Mesothelial cell of epicardium (in vitro differentiated cells): ENCODE data around the gene ATG101. TPM values are rescaled to one million over a fixed set of nuclear protein-coding genes. Genes with fewer than 3 reads are reported as not detected.

Source experiments
- DNase-seq, 2 experiments: peaks; one replicate each; pipeline ENCODE4 v3.0.0; 2021; ENCODE audit warnings: low spot score in 2 of 2; ENCODE audit not compliant: unreplicated experiment in 2 of 2
- H3K27ac Mint-ChIP-seq: 2 replicates; pipeline ENCODE4 v1.8.0; 2021; ENCODE audit warnings: mixed read lengths
- H3K27me3 Mint-ChIP-seq: 2 replicates; pipeline ENCODE4 v1.8.0; 2021; ENCODE audit warnings: low read depth, mixed read lengths
- H3K36me3 Mint-ChIP-seq: 2 replicates; pipeline ENCODE4 v1.8.0; 2021; ENCODE audit warnings: mixed read lengths
- H3K4me1 Mint-ChIP-seq: 2 replicates; pipeline ENCODE4 v1.8.0; 2021; ENCODE audit warnings: mixed read lengths
- H3K4me3 Mint-ChIP-seq: 2 replicates; pipeline ENCODE4 v1.8.0; 2021; ENCODE audit warnings: mild to moderate bottlenecking, moderate library complexity, mixed read lengths
- H3K9me3 Mint-ChIP-seq: 2 replicates; pipeline ENCODE4 v1.8.0; 2021; ENCODE audit warnings: mixed read lengths
- total RNA-seq: library from RNA; stranded (reverse); gene quantifications from 3 replicates; pipeline ENCODE4 v1.2.1, GENCODE V29; 2021
- TF ChIP-seq, protein P1 (sequence below): fragments of 200-600 bp; sonication (generic); IDR thresholded peaks from one replicate; pipeline ENCODE4 v1.5.0; 2021; ENCODE audit warnings: antibody characterized with exemption; ENCODE audit not compliant: unreplicated experiment

Gene ATG101
- total RNA-seq, 1 donor from 2014 or later: 32.8 TPM

DNA sequence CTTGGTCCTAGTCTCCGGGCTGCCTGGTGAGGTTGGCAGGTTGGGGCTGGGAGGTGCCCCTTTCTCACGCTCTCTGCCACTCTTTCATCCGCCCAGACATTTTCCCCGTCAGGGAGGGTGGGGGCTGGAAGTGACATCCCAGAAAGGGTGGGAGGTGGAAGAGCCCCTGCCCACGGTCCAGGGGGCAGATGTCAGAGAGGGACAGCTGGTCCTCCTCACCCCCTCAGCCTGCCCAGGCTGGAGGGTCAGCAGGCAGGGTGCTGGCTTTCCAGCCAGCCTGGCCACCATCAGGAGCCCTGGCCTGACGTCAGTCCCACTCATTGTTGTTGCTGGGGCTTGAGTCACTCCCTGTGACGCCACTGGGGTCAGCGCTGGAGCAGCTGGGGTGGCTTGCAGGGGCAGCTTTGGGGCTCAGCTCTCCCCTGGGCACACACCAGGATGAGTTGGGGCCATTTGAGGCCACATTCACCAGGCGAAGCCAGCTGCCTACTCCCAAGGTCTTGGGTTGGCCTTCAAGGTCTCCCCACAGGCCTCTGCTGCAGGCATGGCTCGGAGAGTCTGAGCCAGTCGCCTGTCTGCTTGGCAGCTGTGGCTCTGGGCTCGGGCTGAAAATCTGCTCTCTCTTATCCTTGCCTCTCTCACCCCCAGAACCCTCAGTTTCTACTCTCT, 5.7 kb upstream of the ATG101 start:
- TF ChIP-seq, protein P1, sequence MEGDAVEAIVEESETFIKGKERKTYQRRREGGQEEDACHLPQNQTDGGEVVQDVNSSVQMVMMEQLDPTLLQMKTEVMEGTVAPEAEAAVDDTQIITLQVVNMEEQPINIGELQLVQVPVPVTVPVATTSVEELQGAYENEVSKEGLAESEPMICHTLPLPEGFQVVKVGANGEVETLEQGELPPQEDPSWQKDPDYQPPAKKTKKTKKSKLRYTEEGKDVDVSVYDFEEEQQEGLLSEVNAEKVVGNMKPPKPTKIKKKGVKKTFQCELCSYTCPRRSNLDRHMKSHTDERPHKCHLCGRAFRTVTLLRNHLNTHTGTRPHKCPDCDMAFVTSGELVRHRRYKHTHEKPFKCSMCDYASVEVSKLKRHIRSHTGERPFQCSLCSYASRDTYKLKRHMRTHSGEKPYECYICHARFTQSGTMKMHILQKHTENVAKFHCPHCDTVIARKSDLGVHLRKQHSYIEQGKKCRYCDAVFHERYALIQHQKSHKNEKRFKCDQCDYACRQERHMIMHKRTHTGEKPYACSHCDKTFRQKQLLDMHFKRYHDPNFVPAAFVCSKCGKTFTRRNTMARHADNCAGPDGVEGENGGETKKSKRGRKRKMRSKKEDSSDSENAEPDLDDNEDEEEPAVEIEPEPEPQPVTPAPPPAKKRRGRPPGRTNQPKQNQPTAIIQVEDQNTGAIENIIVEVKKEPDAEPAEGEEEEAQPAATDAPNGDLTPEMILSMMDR: no peak
- H3K27ac Mint-ChIP-seq: peak overlapping the region; percentile 14
- H3K4me1 Mint-ChIP-seq: no peaks in the 10 kb centered on the region

DNA sequence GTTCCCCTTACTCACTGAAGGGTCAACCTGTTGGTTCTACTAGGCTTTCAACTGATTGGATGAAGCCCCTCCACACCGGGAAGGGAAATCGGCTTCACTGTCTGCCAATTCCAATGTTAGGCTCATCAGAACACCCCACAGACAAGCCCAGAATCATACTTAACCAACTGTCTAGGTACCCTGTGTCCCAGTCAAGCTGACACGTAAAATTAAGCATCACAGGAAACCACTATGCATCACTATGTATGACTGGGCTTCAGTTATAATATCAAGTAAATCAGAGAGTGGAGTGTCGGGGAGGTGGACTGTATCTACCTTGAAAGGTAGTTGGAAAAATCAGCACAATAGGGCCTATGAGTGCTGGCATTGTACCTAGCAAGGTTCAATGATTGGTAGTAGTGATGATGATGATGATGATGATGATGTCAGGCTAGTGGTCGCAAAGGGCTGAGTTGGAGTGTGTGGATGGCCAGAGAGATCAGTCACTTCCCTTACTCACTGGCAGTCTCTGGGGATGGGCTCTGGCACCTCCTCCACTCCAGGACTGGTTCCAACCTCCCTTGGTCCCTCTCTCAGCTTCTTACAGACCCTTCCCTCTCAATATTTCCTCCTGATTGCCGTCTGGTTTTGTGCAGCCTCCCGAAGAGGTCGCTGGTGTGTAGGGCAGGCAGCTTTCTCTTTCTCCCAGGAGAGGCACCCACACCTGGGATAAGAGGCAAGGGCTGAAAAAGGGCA, 3.3 kb upstream of the ATG101 start:
- no peak overlapping the region for H3K27ac Mint-ChIP-seq
- H3K9me3 Mint-ChIP-seq: no peaks in the 10 kb centered on the region
- no peak overlapping the region for H3K4me3 Mint-ChIP-seq
- no peak for DNase-seq
- H3K36me3 Mint-ChIP-seq: no peaks in the 10 kb centered on the region
- H3K4me1 Mint-ChIP-seq: peaks cover 14% of the 10 kb centered on the region
- peaks cover 33% of the 10 kb centered on the region for H3K27me3 Mint-ChIP-seq
- TF ChIP-seq, protein P1: no peak

More for the DNA sequence above, 5.7 kb upstream of the ATG101 start:
- H3K27me3 Mint-ChIP-seq: peaks cover 33% of the 10 kb centered on the region
- DNase-seq: no peak
- H3K9me3 Mint-ChIP-seq: no peaks in the 10 kb centered on the region
- H3K36me3 Mint-ChIP-seq: no peaks in the 10 kb centered on the region
- no peak overlapping the region for H3K4me3 Mint-ChIP-seq

DNA sequence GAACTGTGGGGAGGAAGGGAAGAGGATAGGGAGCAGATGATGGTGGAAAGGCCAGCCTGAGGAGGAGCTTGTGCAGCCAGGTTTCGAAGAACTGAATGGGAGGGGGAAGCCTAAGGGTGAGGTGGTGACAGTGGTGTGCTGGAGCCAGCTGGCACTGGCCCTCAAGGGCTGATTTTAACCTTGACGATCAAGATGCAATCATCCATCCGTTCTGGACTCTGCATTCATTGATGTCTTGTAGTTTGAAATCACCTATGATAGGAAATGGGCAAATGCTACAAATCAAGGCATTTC, 2.8 kb upstream of the ATG101 start:
- no peak for DNase-seq
- TF ChIP-seq, protein P1: no peak
- Mint-ChIP-seq H3K4me3 (no peak overlapping the region), H3K9me3 (no peaks in the 10 kb centered on the region), H3K27ac (no peak overlapping the region), H3K36me3 (no peaks in the 10 kb centered on the region), H3K4me1 (peaks cover 17% of the 10 kb centered on the region), H3K27me3 (peaks cover 33% of the 10 kb centered on the region)

DNA sequence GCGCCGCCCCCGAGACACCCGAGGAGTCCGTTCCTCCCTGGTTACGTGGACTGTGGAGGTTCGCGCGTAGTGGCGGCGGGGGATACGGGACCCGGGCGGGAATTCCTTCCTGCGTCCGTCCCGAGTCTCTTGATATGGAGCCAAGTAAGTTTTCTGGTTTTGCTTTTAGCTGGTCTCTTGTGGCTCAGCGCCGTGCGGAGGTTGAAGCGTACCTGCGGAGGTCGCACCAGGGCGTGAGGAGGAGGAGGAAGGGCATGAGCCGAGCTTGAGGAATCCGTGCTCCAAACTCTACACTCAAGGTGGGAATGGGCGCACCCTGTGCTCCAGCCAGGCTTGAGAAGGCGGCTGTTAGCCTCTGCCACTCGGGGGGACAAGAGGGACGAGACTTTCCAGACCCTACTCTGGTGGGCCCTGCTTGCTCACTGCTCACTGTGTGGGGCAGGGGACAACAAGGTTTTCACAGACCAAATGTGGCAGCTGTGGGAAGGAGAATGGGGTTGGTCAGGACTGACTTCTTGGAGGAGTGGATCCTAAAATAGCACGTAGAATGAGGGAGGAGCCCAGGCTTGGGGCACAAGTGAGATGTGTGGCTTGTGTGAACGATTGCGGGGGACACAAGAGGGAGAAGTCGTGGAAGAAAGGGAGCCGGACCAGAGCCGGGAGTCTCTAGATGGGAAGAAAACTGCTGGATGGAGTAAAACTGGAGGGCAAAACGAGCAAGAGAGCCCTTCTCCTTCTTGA, 577 bp downstream of the ATG101 start:
- no peak for DNase-seq
- peak overlapping the region; percentile 98 for H3K27ac Mint-ChIP-seq
- TF ChIP-seq, protein P1: no peak
- H3K4me1 Mint-ChIP-seq: peaks cover 32% of the 10 kb centered on the region
- peak overlapping the region; percentile 90 for H3K4me3 Mint-ChIP-seq
- no peaks in the 10 kb centered on the region for H3K9me3 Mint-ChIP-seq
- H3K36me3 Mint-ChIP-seq: peaks cover 21% of the 10 kb centered on the region
- peaks cover 19% of the 10 kb centered on the region for H3K27me3 Mint-ChIP-seq

DNA sequence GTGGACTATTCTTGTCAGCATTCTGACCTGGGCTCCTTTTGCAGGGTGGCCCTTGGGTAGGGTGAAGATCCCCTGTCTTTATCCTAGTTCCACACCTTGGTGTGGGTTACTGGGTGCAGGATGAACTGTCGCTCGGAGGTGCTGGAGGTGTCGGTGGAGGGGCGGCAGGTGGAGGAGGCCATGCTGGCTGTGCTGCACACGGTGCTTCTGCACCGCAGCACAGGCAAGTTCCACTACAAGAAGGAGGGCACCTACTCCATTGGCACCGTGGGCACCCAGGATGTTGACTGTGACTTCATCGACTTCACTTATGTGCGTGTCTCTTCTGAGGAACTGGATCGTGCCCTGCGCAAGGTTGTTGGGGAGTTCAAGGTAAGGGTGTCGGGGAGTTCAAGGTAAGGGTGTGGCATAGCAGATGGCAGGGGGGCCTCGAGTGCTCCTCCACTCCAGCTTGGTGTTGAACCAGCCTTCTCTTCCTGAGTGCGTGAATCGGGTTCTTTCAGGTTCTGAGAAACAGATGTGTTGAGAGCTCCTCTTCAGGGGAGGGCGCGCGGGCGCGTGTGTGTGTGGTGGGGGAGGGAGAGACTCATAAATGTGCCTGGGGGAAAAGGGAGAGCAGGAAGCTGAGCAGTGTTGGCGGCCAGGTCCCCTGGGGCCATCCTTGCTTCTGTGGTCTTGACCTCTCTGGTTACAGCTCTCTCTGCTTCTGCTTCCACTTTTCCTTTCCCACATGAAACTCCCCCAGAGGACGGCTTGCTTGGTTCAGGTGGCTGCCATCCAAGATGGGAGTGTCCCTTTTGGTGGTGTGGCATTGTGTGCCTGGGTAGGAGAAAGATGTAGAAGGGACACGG, 4.0 kb downstream of the ATG101 start:
- no peak for DNase-seq
- no peak overlapping the region for H3K27ac Mint-ChIP-seq
- H3K9me3 Mint-ChIP-seq: no peaks in the 10 kb centered on the region
- TF ChIP-seq, protein P1: no peak
- H3K27me3 Mint-ChIP-seq: no peaks in the 10 kb centered on the region
- H3K4me1 Mint-ChIP-seq: peaks cover 32% of the 10 kb centered on the region
- no peak overlapping the region for H3K4me3 Mint-ChIP-seq
- H3K36me3 Mint-ChIP-seq: peaks cover 29% of the 10 kb centered on the region
